Measurements from ENCODE around the gene SPATA31E1. TPM values are rescaled to one million over a fixed set of nuclear protein-coding genes. Genes with fewer than 3 reads are reported as not detected.
"Not testable (repeated sequence)": the region's sequence is repeated elsewhere in the genome, so short reads cannot be mapped to it uniquely, and the experiment has no call there.

The SPATA31E1 gene
- polyA plus RNA-seq (2013, experiment 1 of 2; ENCODE audit: insufficient read length) = not detected
- polyA plus RNA-seq (2013, experiment 2 of 2; ENCODE audit: insufficient read length) = 0.02 TPM

GRCh38 chr9:87882627-87883026 is at the start of gene SPATA31E1:
Gene SPATA31E1 (plus strand): TSS chr9:87882877. CDS start chr9:87882892, 15 bp downstream.
- DNase-seq = no peak

- no peak for DNase-seq
Measured at GRCh38 chr9:87834357-87834756, 48.3 kb upstream of the SPATA31E1 start.

- DNase-seq = no peak
Measured at GRCh38 chr9:87836536-87836935, 46.1 kb upstream of the SPATA31E1 start.

- DNase-seq = peak; percentile 29
Measured at GRCh38 chr9:87836951-87837705, 45.5 kb upstream of the SPATA31E1 start.

GRCh38 chr9:87840134-87840533 is 42.5 kb upstream of the SPATA31E1 start:
- no peak for DNase-seq

GRCh38 chr9:87842878-87843585 is 39.6 kb upstream of the SPATA31E1 start:
- DNase-seq = no peak

- no peak for DNase-seq
Measured at GRCh38 chr9:87844506-87844905, 38.2 kb upstream of the SPATA31E1 start.

- DNase-seq = peak; percentile 19
Measured at GRCh38 chr9:87847817-87848216, 34.9 kb upstream of the SPATA31E1 start.

- no peak for DNase-seq
Measured at GRCh38 chr9:87849144-87849758, 33.4 kb upstream of the SPATA31E1 start.

- DNase-seq = peak; percentile 83
Measured at GRCh38 chr9:87850391-87850790, 32.3 kb upstream of the SPATA31E1 start.

GRCh38 chr9:87851186-87851585 is 31.5 kb upstream of the SPATA31E1 start:
- not testable (repeated sequence) for DNase-seq

GRCh38 chr9:87853302-87853701 is 29.4 kb upstream of the SPATA31E1 start:
- DNase-seq = no peak

- DNase-seq = no peak
Measured at GRCh38 chr9:87853876-87854579, 28.6 kb upstream of the SPATA31E1 start.

- no peak for DNase-seq
Measured at GRCh38 chr9:87854580-87854955, 28.1 kb upstream of the SPATA31E1 start.

GRCh38 chr9:87855061-87855460 is 27.6 kb upstream of the SPATA31E1 start:
- peak; percentile 15 for DNase-seq

- DNase-seq = no peak
Measured at GRCh38 chr9:87857141-87857947, 25.3 kb upstream of the SPATA31E1 start.

GRCh38 chr9:87857948-87858335 is 24.7 kb upstream of the SPATA31E1 start:
- DNase-seq = no peak

GRCh38 chr9:87859137-87859536 is 23.5 kb upstream of the SPATA31E1 start:
- DNase-seq = no peak

- DNase-seq = no peak
Measured at GRCh38 chr9:87859786-87860185, 22.9 kb upstream of the SPATA31E1 start.

GRCh38 chr9:87861332-87861731 is 21.3 kb upstream of the SPATA31E1 start:
- DNase-seq = no peak

- DNase-seq = peak; percentile 84
Measured at GRCh38 chr9:87862536-87863268, 20.0 kb upstream of the SPATA31E1 start.
